ENCODE data around the gene NBEA.
A peak's percentile ranks its signal among the peaks of the same experiment; 100 is the strongest.

Gene NBEA

GRCh38 chr13:35475212-35475959 is 533.3 kb downstream of the NBEA start:
- DNase-seq (ENCODE audit: low spot score), result no peak

- no peak for DNase-seq (ENCODE audit: low spot score)
Observed at GRCh38 chr13:35475960-35476943, 534.2 kb downstream of the NBEA start, which contains the start of gene MAB21L1. TSS of gene MAB21L1 (minus strand) at chr13:35476689. CDS start at chr13:35476138, 551 bp downstream.

- DNase-seq (ENCODE audit: low spot score), result no peak
Observed at GRCh38 chr13:35477386-35477946, 535.4 kb downstream of the NBEA start.

- DNase-seq (ENCODE audit: low spot score), result no peak
Observed at GRCh38 chr13:35478271-35479037, 536.4 kb downstream of the NBEA start.

GRCh38 chr13:35479038-35479492 is 537.0 kb downstream of the NBEA start:
- DNase-seq (ENCODE audit: low spot score), result no peak

GRCh38 chr13:35479706-35480105 is 537.6 kb downstream of the NBEA start:
- DNase-seq (ENCODE audit: low spot score), result no peak

- no peak for DNase-seq (ENCODE audit: low spot score)
Observed at GRCh38 chr13:35480346-35480745, 538.3 kb downstream of the NBEA start.

- no peak for DNase-seq (ENCODE audit: low spot score)
Observed at GRCh38 chr13:35481777-35482176, 539.7 kb downstream of the NBEA start.

GRCh38 chr13:35482527-35482926 is 540.5 kb downstream of the NBEA start:
- DNase-seq (ENCODE audit: low spot score), result no peak

- DNase-seq (ENCODE audit: low spot score), result no peak
Observed at GRCh38 chr13:35483761-35484160, 541.7 kb downstream of the NBEA start.

GRCh38 chr13:35484384-35484783 is 542.3 kb downstream of the NBEA start:
- no peak for DNase-seq (ENCODE audit: low spot score)

- no peak for DNase-seq (ENCODE audit: low spot score)
Observed at GRCh38 chr13:35485424-35485823, 543.4 kb downstream of the NBEA start.

GRCh38 chr13:35489050-35489449 is 547.0 kb downstream of the NBEA start:
- DNase-seq (ENCODE audit: low spot score), result no peak

- no peak for DNase-seq (ENCODE audit: low spot score)
Observed at GRCh38 chr13:35496006-35496405, 553.9 kb downstream of the NBEA start.

- no peak for DNase-seq (ENCODE audit: low spot score)
Observed at GRCh38 chr13:35496761-35497386, 554.8 kb downstream of the NBEA start.

GRCh38 chr13:35498231-35498630 is 556.2 kb downstream of the NBEA start:
- DNase-seq (ENCODE audit: low spot score), result no peak

- DNase-seq (ENCODE audit: low spot score), result no peak
Observed at GRCh38 chr13:35499196-35499662, 557.2 kb downstream of the NBEA start.

- peak; percentile 7 for DNase-seq (ENCODE audit: low spot score)
Observed at GRCh38 chr13:35499676-35500075, 557.6 kb downstream of the NBEA start.

- no peak for DNase-seq (ENCODE audit: low spot score)
Observed at GRCh38 chr13:35500144-35500543, 558.1 kb downstream of the NBEA start.

- no peak for DNase-seq (ENCODE audit: low spot score)
Observed at GRCh38 chr13:35501661-35502235, 559.7 kb downstream of the NBEA start.

GRCh38 chr13:35502456-35502855 is 560.4 kb downstream of the NBEA start:
- DNase-seq (ENCODE audit: low spot score), result no peak

All from putamen (tissue), 1 donor.